ENCODE measurements around the gene RPL27. TPM values are rescaled to one million over a fixed set of nuclear protein-coding genes. Genes with fewer than 3 reads are reported as not detected.
"Not testable (repeated sequence)": the region's sequence is repeated elsewhere in the genome, so short reads cannot be mapped to it uniquely, and the experiment has no call there.

RPL27 gene
- total and polyA plus RNA-seq, 9 donors, result 1,130 to 5,312 (median 1,880) TPM

DNA sequence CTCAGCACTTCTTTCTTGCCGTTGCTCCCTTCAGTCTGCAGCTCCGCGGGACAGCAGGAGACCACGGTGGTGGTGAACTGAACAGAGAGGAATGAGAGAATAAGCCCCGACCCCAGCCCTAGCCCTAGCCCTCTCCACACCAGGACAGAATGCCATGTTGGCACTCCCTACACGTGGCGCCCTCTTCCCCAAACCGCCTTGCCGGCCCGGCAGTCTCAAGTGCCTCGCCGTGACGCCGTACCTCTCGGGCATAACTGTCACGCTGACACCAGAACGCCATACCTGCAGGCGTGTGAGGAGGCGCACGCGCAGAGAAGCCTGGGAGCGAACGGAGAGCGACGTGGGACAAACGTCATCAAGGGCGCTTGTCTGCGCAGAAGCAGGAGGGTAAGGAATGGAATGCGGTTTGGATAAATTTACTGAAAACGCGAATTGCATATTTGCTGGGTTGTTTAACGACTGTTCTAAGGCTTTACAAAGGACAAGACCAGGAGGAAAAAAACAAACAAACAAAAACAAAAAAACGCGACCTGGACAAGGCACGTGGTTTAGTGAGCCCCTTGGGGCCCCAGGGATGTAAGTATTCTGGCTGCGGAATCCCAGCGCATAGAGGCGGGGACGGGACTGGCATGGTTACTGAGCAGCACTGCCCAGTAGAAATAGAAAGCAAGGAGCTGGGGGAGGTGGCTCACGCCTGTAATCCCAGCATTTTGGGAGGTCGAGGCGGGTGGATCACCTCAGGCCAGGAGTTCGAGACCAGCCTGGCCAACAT, 33.9 kb upstream of the RPL27 start, which contains the start of gene AARSD1:
TSS of gene AARSD1 (minus strand) at position 294 of the 772 bp plus-strand sequence. CDS start at position 280, 14 bp downstream.
- 0 to 1% (median 0%) methylated on average over 35 to 43 of the region's 43 CpGs for WGBS, 3 donors
- H3K4me1 ChIP-seq (ENCODE audit: insufficient read depth), result no peaks in the 10 kb centered on the region
- H3K36me3 ChIP-seq, result no peaks in the 10 kb centered on the region
- intact Hi-C loops (cut with DNase I), result no loop called here
- peak; percentile 85 to 93 (median 89) for DNase-seq
- H3K27ac ChIP-seq, result peak within 1 kb of the TSS; percentile 55 to 68
- H3K4me3 ChIP-seq, result peak within 1 kb of the TSS; percentile 43
- H3K27me3 ChIP-seq, result no peaks in the 10 kb centered on the region
- H3K9me3 ChIP-seq, result no peaks in the 10 kb centered on the region
- TF ChIP-seq, protein P1, sequence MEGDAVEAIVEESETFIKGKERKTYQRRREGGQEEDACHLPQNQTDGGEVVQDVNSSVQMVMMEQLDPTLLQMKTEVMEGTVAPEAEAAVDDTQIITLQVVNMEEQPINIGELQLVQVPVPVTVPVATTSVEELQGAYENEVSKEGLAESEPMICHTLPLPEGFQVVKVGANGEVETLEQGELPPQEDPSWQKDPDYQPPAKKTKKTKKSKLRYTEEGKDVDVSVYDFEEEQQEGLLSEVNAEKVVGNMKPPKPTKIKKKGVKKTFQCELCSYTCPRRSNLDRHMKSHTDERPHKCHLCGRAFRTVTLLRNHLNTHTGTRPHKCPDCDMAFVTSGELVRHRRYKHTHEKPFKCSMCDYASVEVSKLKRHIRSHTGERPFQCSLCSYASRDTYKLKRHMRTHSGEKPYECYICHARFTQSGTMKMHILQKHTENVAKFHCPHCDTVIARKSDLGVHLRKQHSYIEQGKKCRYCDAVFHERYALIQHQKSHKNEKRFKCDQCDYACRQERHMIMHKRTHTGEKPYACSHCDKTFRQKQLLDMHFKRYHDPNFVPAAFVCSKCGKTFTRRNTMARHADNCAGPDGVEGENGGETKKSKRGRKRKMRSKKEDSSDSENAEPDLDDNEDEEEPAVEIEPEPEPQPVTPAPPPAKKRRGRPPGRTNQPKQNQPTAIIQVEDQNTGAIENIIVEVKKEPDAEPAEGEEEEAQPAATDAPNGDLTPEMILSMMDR (IDR thresholded peaks at IDR 0.05), result peak in 1 of 3 donors; percentile 7
- no peak for TF ChIP-seq EP300 (IDR thresholded peaks at IDR 0.05)
- TF ChIP-seq POLR2A (IDR thresholded peaks at IDR 0.05), result peak; percentile 77

GRCh38 chr17:42967925-42968324, 30.3 kb upstream of the RPL27 start:
- WGBS, 3 donors, result 69 to 78% (median 75%) methylated on average over 1 of the region's 1 CpG
- H3K4me3 ChIP-seq, result no peak overlapping the region
- H3K9me3 ChIP-seq, result no peaks in the 10 kb centered on the region
- intact Hi-C loops (cut with DNase I), result no loop called here
- no peak overlapping the region for H3K27ac ChIP-seq
- no peak for DNase-seq
- no peaks in the 10 kb centered on the region for H3K36me3 ChIP-seq
- H3K4me1 ChIP-seq (ENCODE audit: insufficient read depth), result no peaks in the 10 kb centered on the region
- H3K27me3 ChIP-seq, result no peaks in the 10 kb centered on the region
- TF ChIP-seq EP300 (IDR thresholded peaks at IDR 0.05) (no peak), POLR2A (IDR thresholded peaks at IDR 0.05) (no peak)
- TF ChIP-seq, protein P1 (IDR thresholded peaks at IDR 0.05), result no peak

DNA sequence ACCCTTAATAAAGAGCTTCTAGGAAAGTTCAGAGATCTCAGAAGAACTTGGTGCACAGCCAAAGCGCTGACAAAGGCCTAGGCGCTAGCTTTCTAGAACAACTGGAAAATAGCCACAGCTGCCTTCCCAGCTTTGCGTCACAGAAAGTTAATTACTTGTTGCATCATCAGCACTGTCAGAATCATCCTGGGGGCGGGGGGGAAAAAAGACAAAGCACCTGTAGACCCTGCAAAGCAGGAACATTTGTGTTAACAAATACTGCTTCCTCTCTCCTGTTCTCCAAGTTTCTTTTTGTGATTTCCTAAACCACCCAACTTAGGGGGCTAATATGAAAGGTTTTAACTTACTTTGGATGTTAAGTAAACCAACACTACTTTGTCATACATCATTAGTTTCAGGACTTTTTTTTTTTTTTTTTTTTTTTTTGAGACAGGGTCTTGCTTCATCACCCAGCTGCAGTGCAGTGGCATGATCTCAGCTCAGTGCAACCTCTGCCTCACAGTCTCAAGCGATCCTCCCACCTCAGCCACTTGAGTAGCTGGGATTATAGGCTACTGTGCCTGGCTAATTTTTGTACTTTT, 29.1 kb upstream of the RPL27 start:
- Histone ChIP-seq H3K4me3 (no peak overlapping the region), H3K27me3 (no peaks in the 10 kb centered on the region), H3K4me1 (ENCODE audit: insufficient read depth) (no peaks in the 10 kb centered on the region), H3K27ac (no peak overlapping the region), H3K9me3 (no peaks in the 10 kb centered on the region), H3K36me3 (no peaks in the 10 kb centered on the region)
- TF ChIP-seq EP300 (IDR thresholded peaks at IDR 0.05) (no peak), POLR2A (IDR thresholded peaks at IDR 0.05) (no peak)
- TF ChIP-seq, protein P1 (IDR thresholded peaks at IDR 0.05), result no peak
- intact Hi-C loops (cut with DNase I), result no loop called here
- 38 to 43% (median 39%) methylated on average over 5 of the region's 5 CpGs for WGBS, 3 donors
- DNase-seq, result peak in 1 of 5 donors; percentile 37

DNA sequence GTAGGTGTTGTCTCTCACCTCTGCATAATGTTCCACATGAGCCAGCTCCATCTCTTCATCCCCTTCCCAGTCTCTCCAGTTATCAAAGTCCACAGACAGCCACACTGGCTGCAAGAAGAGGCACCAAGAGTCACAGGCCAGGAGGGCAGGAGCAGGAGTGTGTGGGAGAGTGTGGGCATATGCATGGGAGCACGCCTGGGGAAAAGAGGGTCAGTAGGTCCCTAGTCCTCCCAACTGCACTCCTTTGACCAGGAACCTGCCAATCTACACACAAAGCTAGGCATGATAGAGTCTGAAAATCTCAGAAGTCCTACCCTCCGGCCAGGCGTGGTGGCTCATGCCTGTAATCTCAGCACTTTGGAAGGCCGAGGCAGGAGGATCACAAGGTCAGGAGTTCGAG, 26.6 kb upstream of the RPL27 start:
- Histone ChIP-seq H3K36me3 (no peaks in the 10 kb centered on the region), H3K27ac (no peak overlapping the region), H3K4me3 (no peak overlapping the region), H3K9me3 (no peaks in the 10 kb centered on the region), H3K4me1 (ENCODE audit: insufficient read depth) (no peaks in the 10 kb centered on the region), H3K27me3 (no peaks in the 10 kb centered on the region)
- no peak for TF ChIP-seq EP300 (IDR thresholded peaks at IDR 0.05)
- TF ChIP-seq, protein P1 (IDR thresholded peaks at IDR 0.05), result no peak
- TF ChIP-seq POLR2A (IDR thresholded peaks at IDR 0.05), result no peak
- DNase-seq, result no peak
- intact Hi-C loops (cut with DNase I), result no loop called here
- WGBS, 3 donors, result 73 to 85% (median 80%) methylated on average over 5 of the region's 5 CpGs

- H3K36me3 ChIP-seq; H3K27ac ChIP-seq; H3K9me3 ChIP-seq; H3K4me1 ChIP-seq (ENCODE audit: insufficient read depth); intact Hi-C loops (cut with DNase I); H3K27me3 ChIP-seq; DNase-seq; H3K4me3 ChIP-seq: not testable (repeated sequence)
- WGBS, 3 donors, result 75 to 86% (median 76%) methylated on average over 5 to 11 of the region's 18 CpGs
Observed at GRCh38 chr17:42973323-42973722, 24.9 kb upstream of the RPL27 start.
